D721Med (cell line): ENCODE results near the gene DNAH14.
"Not testable (repeated sequence)": the region's sequence is repeated elsewhere in the genome, so short reads cannot be mapped to it uniquely, and the experiment has no call there.

Source experiments
- DNase-seq: peaks from one replicate; pipeline ENCODE4 v3.0.0; 2011; ENCODE audit warnings: low spot score; ENCODE audit not compliant: insufficient read length
- FAIRE-seq: peaks from 2 replicates; lab custom pipeline; 2011; peaks lifted over from hg19 to GRCh38; lab: Jason Lieb, UNC
- CTCF ChIP-seq: IDR thresholded peaks from 2 replicates; pipeline ENCODE4 v1.5.1; 2012; ENCODE audit warnings: mild to moderate bottlenecking, control low read depth; ENCODE audit not compliant: insufficient read depth; ENCODE audit errors: missing control alignments

DNAH14 gene

GRCh38 chr1:225332686-225333085, 403.2 kb downstream of the DNAH14 start:
- no peak for FAIRE-seq
- no peak for TF ChIP-seq CTCF
- DNase-seq: no peak

DNA sequence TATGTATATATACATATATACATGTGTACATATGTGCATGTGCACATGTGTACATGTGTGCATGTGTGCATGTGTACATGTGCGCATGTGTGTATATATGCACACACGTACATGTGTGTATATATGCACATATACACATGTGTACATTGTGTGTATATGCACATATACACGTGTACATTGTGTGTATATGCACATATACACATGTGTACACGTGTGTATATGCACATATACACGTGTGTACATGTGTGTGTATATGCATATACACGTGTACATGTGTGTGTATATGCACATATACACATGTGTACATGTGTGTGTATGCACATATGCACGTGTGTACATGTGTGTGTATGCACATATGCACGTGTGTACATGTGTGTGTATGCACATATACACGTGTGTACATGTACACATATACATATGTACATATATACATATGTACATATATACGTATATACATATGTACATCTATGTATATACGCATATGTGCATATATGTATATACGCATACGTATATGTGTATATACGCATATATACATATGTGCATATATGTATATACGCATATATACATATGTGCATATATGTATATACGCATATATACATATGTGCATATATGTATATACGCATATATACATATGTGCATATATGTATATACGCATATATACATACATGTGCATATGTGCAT, 405.8 kb downstream of the DNAH14 start:
- not testable (repeated sequence) for FAIRE-seq, DNase-seq

DNA sequence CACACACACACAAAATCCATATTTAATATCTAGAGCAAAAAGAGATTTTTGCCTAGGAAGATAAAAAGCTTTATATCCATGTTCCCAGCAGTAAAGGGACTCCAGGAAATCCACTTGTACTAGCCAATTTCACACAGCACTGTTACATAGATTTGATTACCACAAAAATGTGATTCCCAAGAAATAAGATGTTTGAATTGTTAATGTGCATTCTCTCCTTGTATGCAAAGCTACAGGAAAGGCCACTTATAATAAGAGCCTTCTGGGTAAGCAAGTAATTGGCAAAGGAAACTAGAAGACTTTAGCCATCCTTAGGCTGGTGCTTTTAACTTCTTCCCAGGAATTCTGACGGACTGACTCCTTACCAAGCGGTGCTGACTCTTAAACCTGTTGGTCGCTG, 409.1 kb downstream of the DNAH14 start:
- no peak for TF ChIP-seq CTCF
- DNase-seq (no peak), FAIRE-seq (no peak)

DNA sequence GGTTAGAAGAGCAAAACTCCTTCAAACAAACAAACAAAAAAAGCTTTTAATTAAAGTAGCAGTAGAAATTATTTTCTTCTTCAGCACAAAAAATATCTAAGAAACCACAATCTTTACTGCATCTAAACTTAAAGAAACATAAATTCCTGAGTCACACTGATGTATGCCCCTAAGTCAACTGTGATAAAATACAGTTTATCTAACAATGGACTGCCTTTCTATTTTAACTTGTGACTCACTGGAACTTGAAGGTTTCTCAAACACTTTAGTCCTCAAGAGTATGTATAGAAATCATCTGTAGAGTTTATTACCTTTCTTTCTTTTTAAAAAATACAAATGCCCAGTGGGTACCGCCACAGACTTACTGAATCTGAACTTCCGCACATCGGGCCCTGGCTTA, 412.2 kb downstream of the DNAH14 start:
- no peak for TF ChIP-seq CTCF
- DNase-seq (no peak), FAIRE-seq (no peak)

DNA sequence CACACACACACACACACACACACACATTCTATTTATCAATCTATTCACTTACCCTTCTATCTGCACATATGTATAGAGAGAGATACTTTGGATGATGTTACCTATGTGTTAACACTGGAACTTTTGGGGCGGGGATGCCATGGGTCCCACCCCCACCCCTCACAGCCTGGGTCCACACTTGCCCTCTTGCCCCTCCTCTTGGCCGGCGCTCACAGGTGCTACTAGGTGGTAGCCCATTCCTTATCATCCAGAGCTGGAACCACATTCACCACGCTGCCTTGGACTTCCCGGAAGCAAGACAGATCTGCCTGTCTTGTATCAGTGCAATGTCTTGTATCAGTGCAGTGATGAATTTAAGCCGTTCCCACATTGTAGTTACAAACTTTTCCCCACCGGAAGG, 413.2 kb downstream of the DNAH14 start:
- no peak for DNase-seq
- FAIRE-seq: no peak
- TF ChIP-seq CTCF: no peak

DNA sequence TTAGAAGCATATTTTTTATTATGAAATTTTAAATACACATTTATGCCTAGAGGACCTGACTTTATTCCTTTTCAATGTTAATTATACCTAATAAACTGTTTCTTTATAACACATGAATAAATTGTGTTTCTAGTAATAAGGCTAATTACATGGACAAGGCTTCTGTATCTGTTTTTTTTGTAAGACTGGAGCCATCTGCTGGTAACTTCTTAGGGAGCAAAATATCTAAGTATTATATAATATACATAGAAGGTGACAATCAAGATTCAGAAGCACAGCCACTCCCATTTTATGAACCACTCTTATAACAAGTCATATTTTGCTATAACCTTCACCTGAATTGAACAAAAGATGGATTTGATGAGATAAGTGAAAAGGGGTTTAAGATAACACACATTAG, 414.1 kb downstream of the DNAH14 start:
- DNase-seq (no peak), FAIRE-seq (no peak)
- TF ChIP-seq CTCF: peak; percentile 48

DNA sequence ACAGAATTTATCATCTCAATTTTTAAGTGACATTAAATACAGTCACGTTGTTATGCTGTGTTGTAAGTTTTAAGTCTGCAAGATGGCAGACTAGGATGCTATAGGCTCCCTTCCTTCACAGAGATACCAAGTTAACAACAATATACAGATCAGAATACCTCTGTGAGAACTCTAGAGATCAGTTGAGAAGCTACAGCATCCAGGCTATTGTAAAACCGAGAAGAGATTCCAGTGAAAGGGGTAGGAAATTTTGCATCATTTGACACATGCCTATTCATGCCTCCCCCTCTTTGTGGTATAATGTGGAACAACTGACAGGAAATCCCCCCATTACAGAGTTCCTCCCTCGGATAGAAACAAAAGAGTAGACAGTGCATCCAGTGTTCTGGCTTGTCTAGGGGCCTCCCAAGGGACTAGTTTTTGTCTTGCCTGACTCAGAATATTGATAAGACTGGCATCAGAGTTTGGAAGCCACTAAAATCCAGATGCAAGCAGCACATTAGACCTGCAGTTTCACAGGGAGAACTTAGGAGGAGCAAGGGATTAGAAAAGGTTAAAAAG, 417.7 kb downstream of the DNAH14 start:
- FAIRE-seq: no peak
- TF ChIP-seq CTCF: no peak
- no peak for DNase-seq
